ENCODE results near the gene GALNT6. TPM values are rescaled to one million over a fixed set of nuclear protein-coding genes. Genes with fewer than 3 reads are reported as not detected.

The GALNT6 gene
- total and polyA plus RNA-seq, 8 donors, result 3.4 to 155 (median 24.6) TPM

- intact Hi-C loops (cut with DNase I; ENCODE audit: low total_unique reads), result no loop called here
- no peak overlapping the region for H3K27ac ChIP-seq
- TF ChIP-seq, protein P1, sequence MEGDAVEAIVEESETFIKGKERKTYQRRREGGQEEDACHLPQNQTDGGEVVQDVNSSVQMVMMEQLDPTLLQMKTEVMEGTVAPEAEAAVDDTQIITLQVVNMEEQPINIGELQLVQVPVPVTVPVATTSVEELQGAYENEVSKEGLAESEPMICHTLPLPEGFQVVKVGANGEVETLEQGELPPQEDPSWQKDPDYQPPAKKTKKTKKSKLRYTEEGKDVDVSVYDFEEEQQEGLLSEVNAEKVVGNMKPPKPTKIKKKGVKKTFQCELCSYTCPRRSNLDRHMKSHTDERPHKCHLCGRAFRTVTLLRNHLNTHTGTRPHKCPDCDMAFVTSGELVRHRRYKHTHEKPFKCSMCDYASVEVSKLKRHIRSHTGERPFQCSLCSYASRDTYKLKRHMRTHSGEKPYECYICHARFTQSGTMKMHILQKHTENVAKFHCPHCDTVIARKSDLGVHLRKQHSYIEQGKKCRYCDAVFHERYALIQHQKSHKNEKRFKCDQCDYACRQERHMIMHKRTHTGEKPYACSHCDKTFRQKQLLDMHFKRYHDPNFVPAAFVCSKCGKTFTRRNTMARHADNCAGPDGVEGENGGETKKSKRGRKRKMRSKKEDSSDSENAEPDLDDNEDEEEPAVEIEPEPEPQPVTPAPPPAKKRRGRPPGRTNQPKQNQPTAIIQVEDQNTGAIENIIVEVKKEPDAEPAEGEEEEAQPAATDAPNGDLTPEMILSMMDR (IDR thresholded peaks at IDR 0.05), result no peak
- TF ChIP-seq POLR2AphosphoS5 (IDR thresholded peaks at IDR 0.05), result no peak
- TF ChIP-seq EP300 (IDR thresholded peaks at IDR 0.05), result no peak
- TF ChIP-seq POLR2A (IDR thresholded peaks at IDR 0.05), result no peak
- no peaks in the 10 kb centered on the region for H3K36me3 ChIP-seq
- no peak for DNase-seq
- peaks cover 0 to 8% (median 0%) of the 10 kb centered on the region in 3 donors for H3K27me3 ChIP-seq
- WGBS, 5 donors, result 78 to 91% (median 90%) methylated on average over 4 of the region's 4 CpGs
- H3K4me3 ChIP-seq, result no peak overlapping the region
- no peaks in the 10 kb centered on the region for H3K9me3 ChIP-seq
- H3K4me1 ChIP-seq, result no peaks in the 10 kb centered on the region
These were observed 43.1 kb downstream of the GALNT6 start for GRCh38 chr12:51348116-51348515.

- no peaks in the 10 kb centered on the region for H3K9me3 ChIP-seq
- TF ChIP-seq, protein P1 (IDR thresholded peaks at IDR 0.05), result no peak
- TF ChIP-seq EP300 (IDR thresholded peaks at IDR 0.05) (no peak), POLR2AphosphoS5 (IDR thresholded peaks at IDR 0.05) (no peak), POLR2A (IDR thresholded peaks at IDR 0.05) (no peak)
- peaks cover 0 to under 1% (median under 1%) of the 10 kb centered on the region in 4 donors for H3K4me1 ChIP-seq
- WGBS, 5 donors, result 83 to 98% (median 91%) methylated on average over 3 of the region's 3 CpGs
- no peak within 1 kb of the TSS for H3K4me3 ChIP-seq
- no peak for DNase-seq
- intact Hi-C loops (cut with DNase I; ENCODE audit: low total_unique reads), result no loop called here
- no peaks in the 10 kb centered on the region for H3K36me3 ChIP-seq
- peaks cover 0 to 8% (median 0%) of the 10 kb centered on the region in 3 donors for H3K27me3 ChIP-seq
- H3K27ac ChIP-seq, result no peak within 1 kb of the TSS
These were observed 44.6 kb downstream of the GALNT6 start, which contains the start of gene CELA1 for GRCh38 chr12:51346581-51346980. Gene CELA1, minus strand, starts transcription at chr12:51346679. Its CDS starts 41 bp downstream, at chr12:51346638.

- no peak for DNase-seq
- intact Hi-C loops (cut with DNase I; ENCODE audit: low total_unique reads), result no loop called here
These were observed 45.5 kb downstream of the GALNT6 start for GRCh38 chr12:51345681-51346080.

GRCh38 chr12:51343201-51343600 lies 48.0 kb downstream of the GALNT6 start:
- no peak for TF ChIP-seq EP300 (IDR thresholded peaks at IDR 0.05)
- TF ChIP-seq POLR2AphosphoS5 (IDR thresholded peaks at IDR 0.05), result no peak
- TF ChIP-seq, protein P1 (IDR thresholded peaks at IDR 0.05), result no peak
- no peak for TF ChIP-seq POLR2A (IDR thresholded peaks at IDR 0.05)
- no peaks in the 10 kb centered on the region for H3K9me3 ChIP-seq
- DNase-seq, result no peak
- peaks cover 0 to 7% (median 6%) of the 10 kb centered on the region in 4 donors for H3K4me1 ChIP-seq
- H3K36me3 ChIP-seq, result no peaks in the 10 kb centered on the region
- intact Hi-C loops (cut with DNase I; ENCODE audit: low total_unique reads), result no loop called here
- no peak overlapping the region for H3K27ac ChIP-seq
- 86 to 97% (median 95%) methylated on average over 2 of the region's 2 CpGs for WGBS, 5 donors
- H3K27me3 ChIP-seq, result peaks cover 0 to 8% (median 0%) of the 10 kb centered on the region in 3 donors
- no peak overlapping the region for H3K4me3 ChIP-seq

More at GRCh38 chr12:51345681-51346080, 45.5 kb downstream of the GALNT6 start:
- H3K27me3 ChIP-seq, result peaks cover 0 to 8% (median 0%) of the 10 kb centered on the region in 3 donors
- H3K4me1 ChIP-seq, result peaks cover 0 to 7% (median 6%) of the 10 kb centered on the region in 4 donors
- H3K4me3 ChIP-seq, result no peak overlapping the region
- 64 to 79% (median 70%) methylated on average over 7 of the region's 7 CpGs for WGBS, 5 donors
- H3K27ac ChIP-seq, result no peak overlapping the region
- no peaks in the 10 kb centered on the region for H3K36me3 ChIP-seq
- no peaks in the 10 kb centered on the region for H3K9me3 ChIP-seq
- TF ChIP-seq POLR2AphosphoS5 (IDR thresholded peaks at IDR 0.05) (no peak), EP300 (IDR thresholded peaks at IDR 0.05) (no peak), POLR2A (IDR thresholded peaks at IDR 0.05) (no peak)
- TF ChIP-seq, protein P1 (IDR thresholded peaks at IDR 0.05), result no peak

Measured in stomach (tissue), 9 donors.